GM12892 (cell line): ENCODE data around the gene AFDN.

ENCODE experiments used
- POLR2A ChIP-seq: IDR thresholded peaks from 2 replicates; pipeline ENCODE4 v1.6.1; 2011; ENCODE audit warnings: low read depth, low read length, control low read depth
- POLR2AphosphoS5 ChIP-seq: IDR thresholded peaks from 2 replicates; pipeline ENCODE4 v1.6.1; 2011; ENCODE audit warnings: low read depth, low read length, control low read depth
- TAF1 ChIP-seq: IDR thresholded peaks from 2 replicates; pipeline ENCODE4 v1.6.1; 2011; ENCODE audit warnings: low read depth, mild to moderate bottlenecking, control low read depth, low read length, borderline replicate concordance

GRCh38 chr6:167888098-167888497 is 61.4 kb downstream of the AFDN start:
- TF ChIP-seq POLR2A = no peak
- TF ChIP-seq POLR2AphosphoS5 = no peak
- TF ChIP-seq TAF1 = no peak
